ENCODE measurements around the gene C1QTNF8.

GRCh38 chr16:1099189-1100083 is 3.4 kb upstream of the C1QTNF8 start:
- no peak for TF ChIP-seq CTCF (conservative IDR thresholded peaks at IDR 0.05; ENCODE audit: low read depth, low read length)
- TF ChIP-seq EZH2phosphoT487 (IDR thresholded peaks at IDR 0.05; ENCODE audit: borderline replicate concordance, low read length): no peak
